Upper lobe of left lung (tissue), 6 donors: Measurements from ENCODE around the gene KCNH1. TPM values are rescaled to one million over a fixed set of nuclear protein-coding genes. Genes with fewer than 3 reads are reported as not detected.

Experiments
- ATAC-seq, 2 donors: fragments of 200-7000 bp; cut with Tn5 transposase; one replicate each; pipeline ENCODE4 v1.9.1; 2022; ENCODE audit warnings: mild to moderate bottlenecking in 2 of 2, moderate library complexity in 2 of 2; ENCODE audit not compliant: low FRiP score in 2 of 2
- DNase-seq, 2 donors: peaks; one replicate each; pipeline ENCODE4 v3.0.0-alpha.2; 2019 to 2020
- H3K27ac ChIP-seq, 4 donors: fragments of 200-600 bp; sonication (generic); one replicate each; pipeline ENCODE4 v1.5.1; 2016 to 2019
- H3K27me3 ChIP-seq, 4 donors: fragments of 200-600 bp; sonication (generic); one replicate each; pipeline ENCODE4 v1.5.1; 2017 to 2019
- H3K36me3 ChIP-seq, 4 donors: fragments of 200-600 bp; sonication (generic); one replicate each; pipeline ENCODE4 v1.5.1; 2016 to 2019
- H3K4me1 ChIP-seq, 4 donors: fragments of 200-600 bp; sonication (generic); one replicate each; pipeline ENCODE4 v1.5.1; 2018 to 2019
- H3K4me3 ChIP-seq, 4 donors: fragments of 200-600 bp; sonication (generic); one replicate each; pipeline ENCODE4 v1.5.1; 2017 to 2019; ENCODE audit warnings: mild to moderate bottlenecking in 2 of 4, moderate library complexity in 1 of 4
- H3K9me3 ChIP-seq, 4 donors: fragments of 200-600 bp; sonication (generic); one replicate each; pipeline ENCODE4 v1.5.1; 2018 to 2019
- EP300 ChIP-seq, 4 donors: sonication (generic); formaldehyde crosslinking; IDR thresholded peaks; one replicate each; pipeline ENCODE4 v1.5.1; 2017; ENCODE audit warnings: antibody characterized with exemption in 4 of 4, control low read depth in 2 of 4
- POLR2A ChIP-seq, 4 donors: fragments of 450-650 bp; IDR thresholded peaks; one replicate each; pipeline ENCODE4 v1.5.1; 2016 to 2017; ENCODE audit warnings: antibody characterized with exemption in 4 of 4, mild to moderate bottlenecking in 2 of 4
- POLR2AphosphoS5 ChIP-seq, 2 donors: sonication (generic); formaldehyde crosslinking; IDR thresholded peaks; one replicate each; pipeline ENCODE4 v1.5.1; 2017; ENCODE audit warnings: antibody characterized with exemption in 2 of 2
- WGBS, 2 donors: methylation state at CpG; one replicate each; pipeline ENCODE4 v1.1.5; 2017 to 2018; 5-methylcytosine and 5-hydroxymethylcytosine counted together
- total RNA-seq, 6 donors: library from RNA; depleted of rRNA in 4 of 6; stranded (reverse); fragments of >200 nt in 4 of 6; gene quantifications; one replicate each; pipeline versions ENCODE4 v1.1.0 to v1.2.1, GENCODE V29; 2016 to 2021
- TF ChIP-seq, protein P1 (sequence below), 6 experiments: fragments of 450-650 bp in 4 of 6; fragments of 200-600 bp in 2 of 6; sonication (generic) in 2 of 6; IDR thresholded peaks; one replicate each; pipeline ENCODE4 v1.5.1; 2016 to 2019; ENCODE audit warnings: antibody characterized with exemption in 6 of 6
- donor health status: DM: no; HTN: no; CAD: no; lungs with moderate emphysema.
- donor health status: DM: no; HTN: yes; CAD: no; lungs with severe emphysema.

KCNH1 gene
- total RNA-seq, 6 donors from 2014 or later, result 0.09 TPM; not detected in 5

DNA sequence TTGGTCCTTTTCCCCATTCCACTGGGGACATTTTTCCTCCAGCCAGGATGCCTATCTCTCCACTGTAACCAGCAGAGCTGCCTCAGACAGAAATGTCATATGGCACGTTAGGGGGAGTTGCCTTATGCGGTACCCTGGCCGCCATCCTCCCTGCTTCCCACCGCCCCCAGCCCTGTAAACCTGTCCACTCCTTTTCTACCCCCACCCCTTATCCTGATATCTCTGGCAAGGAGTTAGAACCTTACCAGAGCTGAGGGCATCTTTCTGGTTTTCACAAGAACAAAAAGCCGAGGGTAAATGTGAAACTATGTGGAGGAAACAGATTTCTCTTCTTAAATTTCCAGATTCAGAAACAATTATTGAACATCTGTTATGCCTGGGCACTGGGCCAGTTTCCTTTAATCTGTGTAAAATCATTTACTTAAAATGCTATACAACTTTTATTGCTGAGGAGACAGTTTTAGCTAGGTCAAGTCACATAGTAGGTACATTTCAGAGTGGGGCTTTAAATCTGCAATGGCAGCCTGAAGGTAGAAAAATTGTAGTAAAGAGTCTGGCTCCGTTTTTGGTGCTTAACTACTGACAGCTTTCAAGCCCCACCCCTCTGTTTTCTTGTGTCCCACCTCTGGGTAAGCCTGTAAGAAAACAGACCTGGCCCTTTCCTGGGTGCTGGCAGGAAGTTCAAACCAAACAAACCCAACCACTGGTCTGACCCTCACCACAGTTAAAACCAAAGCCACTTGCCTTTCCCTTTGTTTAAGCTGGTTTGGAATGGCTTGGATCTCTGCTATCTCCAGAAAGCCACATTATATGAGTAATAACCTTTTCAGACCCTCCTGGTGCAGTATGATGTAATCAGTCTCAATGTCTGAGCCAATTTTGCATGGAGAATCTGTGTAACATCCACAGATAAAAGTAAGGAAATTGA is 486.3 kb downstream of the KCNH1 start:
- Histone ChIP-seq H3K27me3 (no peaks in the 10 kb centered on the region), H3K9me3 (no peaks in the 10 kb centered on the region), H3K4me3 (no peak overlapping the region), H3K27ac (no peak overlapping the region), H3K4me1 (no peaks in the 10 kb centered on the region), H3K36me3 (no peaks in the 10 kb centered on the region)
- DNase-seq, result no peak
- peak in 1 of 2 donors; percentile 54 for ATAC-seq
- TF ChIP-seq EP300 (IDR thresholded peaks at IDR 0.05), result no peak
- TF ChIP-seq POLR2A (IDR thresholded peaks at IDR 0.05), result no peak
- TF ChIP-seq, protein P1, sequence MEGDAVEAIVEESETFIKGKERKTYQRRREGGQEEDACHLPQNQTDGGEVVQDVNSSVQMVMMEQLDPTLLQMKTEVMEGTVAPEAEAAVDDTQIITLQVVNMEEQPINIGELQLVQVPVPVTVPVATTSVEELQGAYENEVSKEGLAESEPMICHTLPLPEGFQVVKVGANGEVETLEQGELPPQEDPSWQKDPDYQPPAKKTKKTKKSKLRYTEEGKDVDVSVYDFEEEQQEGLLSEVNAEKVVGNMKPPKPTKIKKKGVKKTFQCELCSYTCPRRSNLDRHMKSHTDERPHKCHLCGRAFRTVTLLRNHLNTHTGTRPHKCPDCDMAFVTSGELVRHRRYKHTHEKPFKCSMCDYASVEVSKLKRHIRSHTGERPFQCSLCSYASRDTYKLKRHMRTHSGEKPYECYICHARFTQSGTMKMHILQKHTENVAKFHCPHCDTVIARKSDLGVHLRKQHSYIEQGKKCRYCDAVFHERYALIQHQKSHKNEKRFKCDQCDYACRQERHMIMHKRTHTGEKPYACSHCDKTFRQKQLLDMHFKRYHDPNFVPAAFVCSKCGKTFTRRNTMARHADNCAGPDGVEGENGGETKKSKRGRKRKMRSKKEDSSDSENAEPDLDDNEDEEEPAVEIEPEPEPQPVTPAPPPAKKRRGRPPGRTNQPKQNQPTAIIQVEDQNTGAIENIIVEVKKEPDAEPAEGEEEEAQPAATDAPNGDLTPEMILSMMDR (IDR thresholded peaks at IDR 0.05), result no peak
- no peak for TF ChIP-seq POLR2AphosphoS5 (IDR thresholded peaks at IDR 0.05)
- 69 to 72% methylated on average over 6 of the region's 6 CpGs for WGBS, 2 donors

DNA sequence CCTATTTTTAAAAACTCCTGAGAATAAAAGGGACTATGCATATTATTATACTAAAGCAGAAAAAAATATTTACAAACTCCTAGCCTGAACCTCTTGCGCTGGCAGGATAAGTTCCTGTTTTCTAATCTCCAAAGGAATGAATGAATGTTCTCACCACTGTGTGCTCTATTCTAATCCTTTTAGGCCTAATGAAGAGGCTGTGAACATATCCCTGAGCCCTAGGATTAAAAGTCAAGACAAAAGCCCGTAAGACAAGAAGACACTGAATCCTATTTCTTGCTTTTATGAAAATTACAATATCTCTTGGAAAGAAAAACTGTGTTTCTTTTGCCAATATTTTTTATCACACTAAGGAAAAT is 487.7 kb downstream of the KCNH1 start:
- Histone ChIP-seq H3K36me3 (no peaks in the 10 kb centered on the region), H3K27ac (no peak overlapping the region), H3K4me1 (no peaks in the 10 kb centered on the region), H3K27me3 (no peaks in the 10 kb centered on the region), H3K4me3 (no peak overlapping the region), H3K9me3 (no peaks in the 10 kb centered on the region)
- no peak for DNase-seq
- no peak for ATAC-seq
- TF ChIP-seq POLR2AphosphoS5 (IDR thresholded peaks at IDR 0.05), result no peak
- TF ChIP-seq, protein P1 (IDR thresholded peaks at IDR 0.05), result no peak
- no peak for TF ChIP-seq EP300 (IDR thresholded peaks at IDR 0.05)
- TF ChIP-seq POLR2A (IDR thresholded peaks at IDR 0.05), result no peak
- WGBS, 2 donors, result 74 to 79% methylated on average over 2 of the region's 2 CpGs

DNA sequence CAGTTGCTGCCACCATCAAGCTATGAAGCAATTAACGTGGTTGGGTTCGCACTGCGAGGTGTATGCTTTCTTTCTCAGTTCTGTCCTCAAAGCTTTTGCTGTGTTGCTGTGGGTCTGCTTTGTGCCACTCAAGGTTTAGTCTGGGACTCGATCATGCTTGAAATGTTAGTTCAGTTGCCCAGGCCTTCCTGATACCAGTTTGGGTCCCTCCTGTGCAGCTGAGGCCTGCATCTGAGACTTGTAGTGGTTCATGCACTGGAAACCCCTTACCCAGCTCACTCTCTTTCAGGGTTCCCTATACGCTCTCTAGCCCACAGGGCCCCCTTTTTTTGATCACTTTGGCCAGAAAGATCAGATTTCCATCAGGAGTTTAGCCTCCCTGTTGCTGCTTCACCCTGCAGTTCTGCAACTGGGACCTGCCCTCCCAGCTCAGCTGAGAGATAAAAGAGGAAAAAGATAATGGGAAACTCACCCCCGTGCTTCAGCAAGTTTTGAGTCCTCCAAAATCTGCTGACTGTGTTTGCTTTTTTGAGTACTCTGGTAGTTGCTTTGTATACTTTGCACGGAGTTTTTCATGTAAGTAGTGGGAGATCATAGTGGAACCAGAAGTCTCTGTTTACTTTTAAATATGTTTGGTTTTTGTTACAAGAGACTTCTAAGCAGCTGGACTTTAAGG is 488.2 kb downstream of the KCNH1 start:
- WGBS, 2 donors, result 76 to 83% methylated on average over 7 of the region's 7 CpGs
- ATAC-seq (no peak), DNase-seq (no peak)
- TF ChIP-seq EP300 (IDR thresholded peaks at IDR 0.05) (no peak), POLR2AphosphoS5 (IDR thresholded peaks at IDR 0.05) (no peak), POLR2A (IDR thresholded peaks at IDR 0.05) (no peak)
- TF ChIP-seq, protein P1 (IDR thresholded peaks at IDR 0.05), result no peak
- Histone ChIP-seq H3K27ac (no peak overlapping the region), H3K4me1 (no peaks in the 10 kb centered on the region), H3K4me3 (no peak overlapping the region), H3K36me3 (no peaks in the 10 kb centered on the region), H3K9me3 (no peaks in the 10 kb centered on the region), H3K27me3 (no peaks in the 10 kb centered on the region)

DNA sequence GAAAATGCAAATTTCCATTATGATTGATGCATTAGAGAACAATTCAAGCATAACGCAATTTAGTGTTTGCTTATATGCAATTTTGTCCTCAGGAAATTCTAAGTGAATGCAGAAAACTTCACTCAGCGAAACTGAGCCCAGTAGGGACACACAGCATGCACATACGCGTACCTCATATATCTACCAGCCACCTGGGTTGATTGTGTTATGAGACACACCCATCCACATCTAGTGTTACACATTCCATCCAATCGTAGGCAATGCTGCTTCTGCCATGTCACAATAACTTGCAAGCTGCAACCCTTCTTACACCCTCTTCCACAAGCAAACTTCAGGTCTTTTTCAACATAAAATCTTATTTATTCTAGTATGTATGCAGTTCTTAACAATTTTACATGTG is 492.4 kb downstream of the KCNH1 start:
- TF ChIP-seq POLR2A (IDR thresholded peaks at IDR 0.05), result no peak
- TF ChIP-seq EP300 (IDR thresholded peaks at IDR 0.05), result no peak
- TF ChIP-seq, protein P1 (IDR thresholded peaks at IDR 0.05), result no peak
- TF ChIP-seq POLR2AphosphoS5 (IDR thresholded peaks at IDR 0.05), result no peak
- DNase-seq (no peak), ATAC-seq (no peak)
- H3K27ac ChIP-seq, result no peak overlapping the region
- H3K4me1 ChIP-seq, result no peaks in the 10 kb centered on the region
- no peaks in the 10 kb centered on the region for H3K27me3 ChIP-seq
- no peak overlapping the region for H3K4me3 ChIP-seq
- 81 to 86% methylated on average over 5 of the region's 5 CpGs for WGBS, 2 donors
- no peaks in the 10 kb centered on the region for H3K36me3 ChIP-seq
- H3K9me3 ChIP-seq, result no peaks in the 10 kb centered on the region
